SK-N-SH (cell line): ENCODE results near the gene DCHS2.

Experiments
- CTCF ChIP-seq: fragments of 200-600 bp; sonication (generic); IDR thresholded peaks from 2 replicates; pipeline ENCODE4 v1.6.1; 2017; ENCODE audit warnings: antibody characterized with exemption, mild to moderate bottlenecking, moderate library complexity
- EP300 ChIP-seq, 2 experiments: IDR thresholded peaks; 2 replicates each; pipeline versions ENCODE4 v1.4.0 to v1.6.1; 2012; ENCODE audit warnings: borderline replicate concordance in 1 of 2, low read depth in 1 of 2, low read length in 1 of 2
- EZH2phosphoT487 ChIP-seq: fragments of 200-600 bp; sonication (generic); IDR thresholded peaks from 2 replicates; pipeline ENCODE4 v1.6.1; 2017; ENCODE audit warnings: low read depth, mixed run types, mild to moderate bottlenecking, antibody characterized with exemption, moderate library complexity, borderline replicate concordance
- GABPA ChIP-seq: IDR thresholded peaks from 2 replicates; pipeline ENCODE4 v1.4.0; 2012; ENCODE audit warnings: low read depth, mild to moderate bottlenecking
- PBX3 ChIP-seq: IDR thresholded peaks from 2 replicates; pipeline ENCODE4; 2012
- POLR2AphosphoS5 ChIP-seq: IDR thresholded peaks from 2 replicates; pipeline ENCODE4 v1.6.1; 2012; ENCODE audit warnings: low read depth, low read length
- RFX5 ChIP-seq: IDR thresholded peaks from 2 replicates; pipeline ENCODE4 v1.6.1; 2012; ENCODE audit warnings: mild to moderate bottlenecking, improper control_type of control experiment, low read length
- TAF1 ChIP-seq: IDR thresholded peaks from 2 replicates; pipeline ENCODE4 v1.6.1; 2012; ENCODE audit warnings: low read depth, mild to moderate bottlenecking, low read length, moderate library complexity, borderline replicate concordance

- TF ChIP-seq CTCF (no peak), EZH2phosphoT487 (no peak), GABPA (no peak), RFX5 (no peak), POLR2AphosphoS5 (no peak), TAF1 (no peak), EP300 (IDR thresholded peaks at IDR 0.05; ENCODE audit: borderline replicate concordance in 1 of 2, low read depth in 1 of 2, low read length in 1 of 2) (no peak), PBX3 (no peak)
Measured at GRCh38 chr4:154304679-154305078, 186.9 kb downstream of the DCHS2 start.
